Measurements from ENCODE around the gene IGF2BP1.

Gene IGF2BP1

DNA sequence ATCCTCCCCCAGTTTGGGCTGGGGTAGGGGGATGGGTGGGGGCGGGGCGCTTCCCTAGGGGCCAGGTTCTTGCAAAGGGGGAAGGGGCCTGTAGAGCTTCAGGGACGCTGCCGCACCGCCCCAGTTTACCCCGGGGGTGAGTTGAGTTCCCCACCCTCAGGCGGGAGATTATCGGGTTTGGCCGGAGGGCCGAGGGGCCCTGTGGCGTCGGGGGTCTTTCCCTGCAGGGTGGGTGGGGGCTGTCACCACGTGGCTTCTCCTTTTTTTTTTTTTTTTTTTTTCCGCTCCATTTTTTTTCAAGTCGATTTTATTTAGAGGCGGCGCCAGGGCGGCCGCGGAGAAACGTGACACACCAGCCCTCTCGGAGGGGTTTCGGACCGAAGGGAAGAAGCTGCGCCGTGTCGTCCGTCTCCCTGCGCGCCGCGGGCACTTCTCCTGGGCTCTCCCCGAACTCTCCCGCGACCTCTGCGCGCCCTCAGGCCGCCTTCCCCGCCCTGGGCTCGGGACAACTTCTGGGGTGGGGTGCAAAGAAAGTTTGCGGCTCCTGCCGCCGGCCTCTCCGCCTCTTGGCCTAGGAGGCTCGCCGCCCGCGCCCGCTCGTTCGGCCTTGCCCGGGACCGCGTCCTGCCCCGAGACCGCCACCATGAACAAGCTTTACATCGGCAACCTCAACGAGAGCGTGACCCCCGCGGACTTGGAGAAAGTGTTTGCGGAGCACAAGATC is at the start of gene IGF2BP1:
TSS of gene IGF2BP1 (plus strand) at position 283 of the 724 bp plus-strand sequence. CDS start at position 644, 361 bp downstream.
- DNase-seq (ENCODE audit: low read depth): no peak

DNA sequence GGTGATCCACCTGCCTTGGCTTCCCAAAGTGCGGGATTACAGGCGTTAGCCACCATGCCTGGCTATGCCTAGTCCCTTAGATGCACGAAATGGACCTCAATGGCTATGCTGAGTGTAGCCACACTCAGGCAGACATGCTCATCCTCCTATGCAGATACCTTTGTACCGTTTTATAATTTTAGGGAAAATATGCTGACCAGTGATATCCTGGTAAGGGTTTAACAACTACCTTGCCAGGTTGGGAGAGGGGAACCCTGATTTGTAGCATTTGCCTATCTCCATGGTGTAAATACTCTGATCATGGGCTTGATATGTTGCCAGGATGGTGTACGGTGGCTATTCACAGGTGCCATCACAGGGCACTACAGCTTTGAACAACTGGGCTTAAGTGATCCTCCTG is 45.6 kb upstream of the IGF2BP1 start:
- no peak for DNase-seq (ENCODE audit: low read depth)

DNA sequence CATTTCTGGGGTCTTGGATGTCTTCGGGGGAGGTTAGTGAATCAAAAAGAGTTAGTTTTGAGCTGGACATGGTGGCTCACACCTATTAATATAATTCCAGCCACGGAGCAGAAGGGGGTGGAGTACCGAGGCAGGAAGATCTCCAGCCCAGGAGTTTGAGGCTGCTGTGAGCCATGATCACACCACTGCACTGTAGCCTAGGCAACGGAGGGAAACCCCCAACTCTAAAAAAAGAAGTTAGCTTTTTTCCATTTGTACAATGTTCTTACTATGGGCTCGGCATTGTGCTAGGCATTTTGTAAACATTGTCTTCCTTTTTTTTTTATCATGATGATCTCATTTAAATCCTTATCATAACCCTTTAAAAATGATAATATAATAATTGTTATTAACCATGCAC is 44.3 kb upstream of the IGF2BP1 start:
- no peak for DNase-seq (ENCODE audit: low read depth)

DNA sequence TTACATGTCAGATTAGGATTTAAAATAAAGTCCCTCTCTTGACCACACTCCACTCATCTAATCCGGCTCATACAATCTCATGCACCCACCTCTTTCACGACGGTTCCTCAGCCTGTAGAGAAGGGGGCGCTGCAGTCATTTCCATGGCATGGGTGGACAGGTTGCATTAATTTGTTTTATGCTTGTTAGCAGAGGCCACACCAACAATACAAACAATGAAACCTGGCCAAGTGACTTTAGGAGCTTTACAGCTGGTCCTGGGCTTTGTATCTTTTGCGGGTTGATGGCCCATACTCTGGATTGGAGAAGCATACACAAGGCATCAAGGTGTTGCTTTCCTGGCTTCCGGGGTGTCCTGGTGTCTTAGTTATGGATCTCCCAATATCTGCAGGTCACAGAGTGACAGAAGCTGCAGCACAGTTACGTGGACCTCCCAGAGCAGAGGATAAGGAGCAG is 42.9 kb upstream of the IGF2BP1 start:
- no peak for DNase-seq (ENCODE audit: low read depth)

DNA sequence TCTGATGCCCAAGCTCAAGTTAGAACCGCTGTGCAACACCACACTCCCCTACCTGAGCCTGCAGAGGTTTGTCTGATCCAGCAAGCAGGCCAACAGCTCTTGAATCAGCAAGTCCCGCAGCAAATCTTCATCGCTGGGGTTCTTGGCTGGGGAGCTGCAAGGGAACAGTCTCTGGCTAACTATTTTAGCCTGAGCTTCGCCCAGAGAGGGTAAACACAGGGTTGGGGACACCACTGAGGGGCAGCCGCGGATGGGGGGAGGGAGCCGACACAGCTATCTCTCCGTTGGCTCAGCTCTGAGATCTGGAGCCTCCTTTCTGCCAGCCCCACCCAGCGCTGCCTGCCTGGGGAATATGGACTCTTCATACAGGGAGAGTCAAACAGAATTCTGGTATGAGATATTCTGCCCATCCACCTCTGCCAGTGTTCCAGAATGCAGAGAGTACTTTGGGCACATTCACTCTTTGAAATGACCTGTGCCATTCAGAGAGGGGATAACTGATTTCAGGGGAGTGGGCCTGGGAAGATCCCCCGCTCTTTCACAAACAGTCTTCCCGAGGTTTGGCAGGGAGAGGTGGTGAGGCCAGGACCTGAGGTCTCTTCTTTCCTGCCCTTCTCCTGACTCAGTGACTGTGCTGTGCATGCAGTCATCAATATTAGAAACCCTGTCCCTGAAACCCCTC is 36.2 kb upstream of the IGF2BP1 start:
- no peak for DNase-seq (ENCODE audit: low read depth)

DNA sequence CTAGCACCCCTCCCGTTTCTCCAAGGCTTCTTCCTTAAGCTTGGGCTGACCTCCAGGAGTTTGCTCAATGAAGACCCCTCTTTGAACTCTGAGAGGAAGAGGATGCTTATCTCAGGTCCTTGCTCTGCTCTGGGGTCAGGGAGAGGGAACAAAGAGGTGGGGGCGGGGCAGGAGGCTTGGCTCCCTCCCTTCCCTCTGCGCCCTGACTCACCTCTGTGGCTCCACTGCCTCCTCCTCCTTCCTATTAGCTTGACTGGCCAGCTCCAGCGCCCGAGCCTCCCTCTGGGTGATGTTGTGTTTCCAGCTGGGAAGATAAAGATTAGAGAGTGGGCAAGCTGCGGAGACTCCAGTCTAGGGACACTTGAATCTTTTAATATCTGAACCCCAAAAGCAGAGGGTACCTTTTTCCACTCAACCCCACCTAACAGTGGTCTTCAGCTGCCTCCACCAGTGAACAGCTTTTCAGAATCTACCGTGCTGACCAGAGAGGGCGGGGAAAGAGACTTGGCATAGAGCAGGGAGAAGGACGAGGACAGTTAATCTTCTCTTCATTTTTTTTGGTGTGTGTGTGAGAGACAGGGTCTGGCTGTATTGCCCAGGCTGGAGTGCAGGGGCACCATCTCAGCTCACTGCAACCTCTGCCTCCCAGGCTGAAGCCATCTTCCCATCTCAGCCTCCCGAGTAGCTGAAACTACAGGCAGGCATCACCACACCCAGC is 35.5 kb upstream of the IGF2BP1 start:
- DNase-seq (ENCODE audit: low read depth): no peak

DNA sequence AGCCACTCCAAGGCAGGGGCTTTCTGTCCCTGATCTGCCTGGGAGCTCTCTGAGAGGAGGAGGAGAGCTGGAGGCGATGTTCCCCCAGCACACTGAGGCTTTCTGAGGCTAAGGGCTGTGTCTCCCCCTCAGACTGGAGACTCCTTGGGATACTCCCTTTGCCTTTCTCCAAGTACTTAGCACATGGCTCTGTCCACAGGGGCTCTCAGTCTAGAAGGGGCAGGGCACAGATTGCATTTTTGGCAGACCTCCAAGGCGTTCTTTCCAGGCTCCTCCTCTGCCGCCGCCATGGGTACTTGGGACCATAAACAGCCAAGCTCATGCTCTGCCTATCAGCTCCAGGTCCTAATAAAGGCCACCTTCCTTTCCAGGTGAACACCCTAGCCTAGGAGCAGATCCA is 27.0 kb upstream of the IGF2BP1 start:
- DNase-seq (ENCODE audit: low read depth): no peak

DNA sequence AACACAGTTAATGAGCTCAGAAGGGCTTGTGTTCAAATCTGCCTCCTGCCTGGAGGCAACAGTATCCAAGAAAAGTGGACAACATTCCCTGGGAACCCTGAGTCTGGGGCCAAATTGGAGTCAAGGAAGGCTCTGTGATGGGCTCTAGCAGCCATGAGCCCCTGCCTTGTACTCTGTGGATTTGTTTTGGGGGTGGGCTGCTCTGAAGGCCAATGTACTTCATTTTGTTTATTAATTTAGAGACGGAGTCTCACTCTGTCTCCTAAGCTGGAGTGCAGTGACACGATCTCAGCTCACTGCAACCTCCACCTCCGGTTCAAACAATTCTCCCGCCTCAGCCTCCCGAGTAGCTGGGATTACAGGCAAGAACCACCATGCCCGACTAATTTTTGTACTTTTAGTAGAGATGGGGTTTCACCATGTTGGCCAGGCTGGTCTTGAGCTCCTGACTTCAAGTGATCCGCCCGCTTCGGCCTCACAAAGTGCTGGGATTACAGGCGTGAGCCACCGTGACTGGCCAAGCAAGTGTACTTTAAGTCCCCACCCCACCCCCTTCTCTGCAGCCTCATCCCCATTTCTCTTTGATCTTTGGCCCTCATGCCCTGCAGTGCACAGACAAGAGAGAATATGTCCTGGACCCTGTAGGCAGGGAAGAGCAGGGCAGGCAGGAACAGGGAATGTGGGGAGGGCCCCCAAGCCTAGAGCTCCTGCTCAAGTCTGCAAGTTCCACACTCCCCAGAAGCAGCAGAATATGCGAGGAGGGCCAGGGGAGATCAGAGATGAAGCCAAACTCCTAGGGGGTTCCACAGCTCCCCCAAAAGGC is 26.1 kb upstream of the IGF2BP1 start:
- DNase-seq (ENCODE audit: low read depth): no peak

DNA sequence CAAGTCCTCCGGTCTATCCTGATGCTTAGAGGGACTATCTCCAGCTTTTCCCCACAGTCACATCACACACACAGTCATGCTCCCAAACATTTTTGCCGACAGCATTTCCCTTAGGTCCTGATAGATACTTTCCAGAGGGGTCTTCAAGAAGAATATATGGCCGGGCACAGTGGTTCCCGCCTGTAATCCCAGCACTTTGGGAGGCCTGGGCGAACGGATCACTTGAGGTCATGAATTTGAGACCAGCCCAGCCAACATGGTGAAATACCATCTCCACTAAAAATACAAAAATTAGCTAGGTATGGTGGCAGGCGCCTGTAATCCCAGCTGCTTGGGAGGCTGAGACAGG is 24.5 kb upstream of the IGF2BP1 start:
- no peak for DNase-seq (ENCODE audit: low read depth)

DNA sequence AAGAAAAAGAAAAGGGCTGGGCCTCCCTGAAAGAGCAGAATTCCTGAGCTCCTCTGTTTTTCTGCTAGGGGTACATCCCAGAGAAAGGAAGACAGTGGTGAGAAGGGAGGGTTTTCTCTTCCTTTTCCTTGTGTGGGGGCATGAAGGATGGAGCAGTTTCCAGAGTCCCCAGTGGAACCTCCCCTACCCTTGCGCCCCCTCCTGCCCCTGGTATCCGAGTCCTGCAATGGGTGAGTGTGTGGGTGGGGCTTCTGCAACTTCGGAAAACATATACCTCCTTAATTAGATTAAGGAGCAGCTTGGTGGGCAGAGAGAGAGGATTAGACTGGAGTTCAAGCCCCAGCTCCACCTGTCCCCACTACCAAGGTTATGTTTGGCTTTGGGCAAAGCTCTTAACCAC is 23.4 kb upstream of the IGF2BP1 start:
- no peak for DNase-seq (ENCODE audit: low read depth)

DNA sequence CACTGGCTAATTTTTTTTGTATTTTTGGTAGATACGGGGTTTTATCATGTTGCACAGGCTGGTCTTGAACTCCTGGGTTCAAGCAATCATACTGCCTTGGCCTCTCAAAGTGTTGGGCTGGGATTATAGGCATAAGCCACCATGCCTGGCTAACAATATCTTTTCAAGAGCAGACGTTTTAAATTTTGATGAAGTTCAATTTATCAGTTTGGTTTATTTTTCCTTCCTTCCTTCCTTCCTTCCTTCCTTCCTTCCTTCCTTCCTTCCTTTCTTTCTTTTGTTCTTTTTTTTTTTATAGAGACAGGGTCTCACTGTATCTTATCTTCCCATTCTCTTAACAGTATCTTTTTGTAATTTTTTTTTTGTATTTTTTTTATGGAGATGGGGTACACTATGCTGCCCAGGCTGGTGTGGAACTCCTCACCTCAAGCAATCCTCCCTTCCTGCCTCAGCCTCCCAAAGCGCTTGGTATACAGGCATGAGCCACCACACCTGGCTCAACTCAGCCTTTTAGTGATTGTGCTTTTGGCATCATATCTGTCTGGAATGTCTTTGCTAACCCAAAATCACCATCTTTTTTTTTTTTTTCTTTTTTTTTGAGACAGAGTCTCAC is 15.2 kb upstream of the IGF2BP1 start:
- no peak for DNase-seq (ENCODE audit: low read depth)

DNA sequence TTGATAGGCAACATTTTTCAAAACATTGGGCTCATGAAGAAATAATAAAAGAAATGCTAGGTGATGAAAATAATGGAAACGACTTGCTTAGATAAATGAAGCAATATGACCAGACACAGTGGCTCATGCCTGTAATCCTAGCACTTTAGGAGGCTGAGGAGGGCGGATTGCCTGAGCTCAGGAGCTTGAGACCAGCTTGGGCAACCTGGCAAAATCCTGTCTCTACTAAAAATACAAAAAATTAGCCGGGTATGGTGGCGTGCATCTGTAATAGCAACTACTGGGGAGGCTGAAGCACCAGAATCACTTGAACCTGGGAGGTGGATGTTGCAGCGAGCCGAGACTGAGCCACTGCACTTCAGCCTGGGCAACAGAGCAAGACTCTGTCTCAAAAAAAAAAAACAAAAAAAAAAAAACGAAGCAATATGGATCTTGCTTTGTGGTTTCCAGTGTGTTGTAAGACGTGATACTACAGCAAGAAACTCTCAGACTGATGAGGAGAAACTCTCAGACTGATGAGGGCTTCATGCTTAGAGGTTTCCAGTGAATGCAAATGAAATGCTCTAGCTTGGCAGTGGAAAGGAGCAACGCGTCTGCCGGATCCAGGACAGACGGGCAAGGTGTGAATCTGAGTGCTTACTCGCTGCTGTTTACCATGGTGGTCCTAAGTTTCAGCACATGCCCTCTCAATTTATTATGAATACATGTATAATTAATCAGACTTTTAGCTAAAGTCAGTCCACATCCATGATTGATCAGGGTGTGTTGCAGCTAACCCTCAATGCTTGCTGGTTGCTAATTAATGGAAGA is 11.5 kb upstream of the IGF2BP1 start:
- DNase-seq (ENCODE audit: low read depth): no peak

DNA sequence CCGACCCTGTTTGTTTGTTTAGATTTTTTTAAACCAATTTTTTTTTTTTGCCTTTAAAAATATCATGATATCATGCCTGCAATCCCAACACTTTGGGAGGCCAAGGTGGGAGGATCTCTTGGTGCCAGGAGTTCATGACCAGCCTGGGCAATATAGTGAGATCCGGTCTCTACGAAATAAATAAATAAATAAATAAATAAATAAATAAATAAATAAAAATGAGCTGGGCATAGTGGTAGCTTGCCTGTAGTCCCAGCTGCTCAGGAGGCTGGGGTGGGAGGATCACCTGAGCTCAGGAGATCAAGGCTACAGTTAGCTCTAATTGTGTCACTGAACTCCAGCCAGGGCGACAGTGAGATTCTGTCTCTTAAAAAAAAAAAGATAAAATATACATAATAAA is 8.1 kb upstream of the IGF2BP1 start:
- no peak for DNase-seq (ENCODE audit: low read depth)

DNA sequence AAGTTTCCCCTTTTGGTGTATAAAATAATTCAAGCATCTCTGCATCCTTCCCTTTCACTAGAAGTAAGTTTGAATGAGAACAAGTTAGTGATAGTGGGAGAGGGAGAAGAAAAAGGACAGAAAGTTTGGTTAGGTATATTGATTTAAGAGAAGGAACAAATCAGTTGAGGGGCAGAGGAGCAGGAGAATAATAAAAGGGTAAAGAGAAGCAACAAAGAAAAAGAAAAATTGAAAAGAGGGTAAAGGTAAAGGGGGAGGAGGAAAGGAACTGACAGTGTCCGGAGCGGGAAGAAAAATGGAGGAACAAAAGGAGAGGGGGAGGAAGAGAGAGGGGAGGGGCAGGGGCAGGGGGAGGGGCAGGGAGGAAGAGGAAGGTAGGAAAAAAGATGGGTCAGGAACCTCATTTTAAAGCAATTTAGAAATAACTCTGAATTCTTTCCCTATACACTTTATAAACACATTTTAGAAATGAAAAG is 6.3 kb upstream of the IGF2BP1 start:
- no peak for DNase-seq (ENCODE audit: low read depth)

DNA sequence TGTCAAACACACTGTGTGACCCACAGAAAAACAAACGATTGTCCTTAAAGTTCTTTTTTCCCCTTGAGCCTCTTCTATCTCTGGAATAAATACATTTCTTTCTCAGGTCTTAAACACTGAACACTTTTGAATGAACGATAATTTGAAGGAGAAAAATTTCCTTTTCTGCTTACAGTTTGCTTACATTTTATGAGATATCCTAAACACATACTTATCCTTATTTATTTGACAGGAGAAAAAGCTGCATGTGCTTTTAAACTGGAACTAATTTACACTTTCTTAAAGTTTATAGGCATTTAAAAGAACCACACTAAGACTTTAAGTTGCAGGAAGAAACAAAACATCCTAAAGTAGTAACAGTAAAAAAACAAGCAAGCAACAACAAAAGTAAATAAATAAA is 4.7 kb upstream of the IGF2BP1 start:
- DNase-seq (ENCODE audit: low read depth): no peak

DNA sequence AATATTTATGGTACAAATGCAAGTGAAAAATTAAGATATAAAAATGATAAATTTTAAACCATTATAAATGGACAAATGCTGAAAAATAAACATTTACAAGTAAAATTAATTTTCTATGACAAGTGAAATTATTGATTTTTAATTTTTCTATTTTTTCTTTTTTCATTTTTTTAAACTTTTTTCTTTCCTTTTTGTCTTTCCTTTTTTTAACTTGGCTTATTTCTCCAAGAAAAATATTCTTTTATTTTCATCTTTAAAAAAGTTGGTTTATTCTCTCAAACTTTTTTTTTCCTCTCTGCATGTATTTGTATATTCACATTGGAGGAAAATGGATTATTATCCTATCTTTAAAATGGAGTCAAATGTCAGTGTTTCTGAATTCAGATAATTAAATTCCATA is 3.9 kb upstream of the IGF2BP1 start:
- no peak for DNase-seq (ENCODE audit: low read depth)

DNA sequence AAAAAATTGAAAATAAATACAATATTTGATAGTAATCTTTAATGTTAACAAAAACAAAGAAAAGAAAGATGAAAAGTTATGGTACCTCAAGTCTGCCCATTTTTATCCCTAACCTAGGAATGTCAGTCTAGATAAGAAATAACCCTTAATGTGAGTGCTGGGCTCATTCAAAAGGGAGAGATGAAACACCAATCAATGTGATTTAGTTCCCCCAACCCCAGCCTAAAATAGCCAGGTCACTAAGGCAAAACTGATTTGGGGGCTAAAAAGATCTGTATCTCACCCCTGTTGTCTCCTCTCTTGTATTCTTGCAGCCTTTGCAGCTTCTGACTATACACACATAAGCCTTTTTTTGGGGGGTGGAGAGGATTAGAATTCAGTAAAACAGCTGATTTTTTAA is 3.2 kb upstream of the IGF2BP1 start:
- DNase-seq (ENCODE audit: low read depth): no peak

DNA sequence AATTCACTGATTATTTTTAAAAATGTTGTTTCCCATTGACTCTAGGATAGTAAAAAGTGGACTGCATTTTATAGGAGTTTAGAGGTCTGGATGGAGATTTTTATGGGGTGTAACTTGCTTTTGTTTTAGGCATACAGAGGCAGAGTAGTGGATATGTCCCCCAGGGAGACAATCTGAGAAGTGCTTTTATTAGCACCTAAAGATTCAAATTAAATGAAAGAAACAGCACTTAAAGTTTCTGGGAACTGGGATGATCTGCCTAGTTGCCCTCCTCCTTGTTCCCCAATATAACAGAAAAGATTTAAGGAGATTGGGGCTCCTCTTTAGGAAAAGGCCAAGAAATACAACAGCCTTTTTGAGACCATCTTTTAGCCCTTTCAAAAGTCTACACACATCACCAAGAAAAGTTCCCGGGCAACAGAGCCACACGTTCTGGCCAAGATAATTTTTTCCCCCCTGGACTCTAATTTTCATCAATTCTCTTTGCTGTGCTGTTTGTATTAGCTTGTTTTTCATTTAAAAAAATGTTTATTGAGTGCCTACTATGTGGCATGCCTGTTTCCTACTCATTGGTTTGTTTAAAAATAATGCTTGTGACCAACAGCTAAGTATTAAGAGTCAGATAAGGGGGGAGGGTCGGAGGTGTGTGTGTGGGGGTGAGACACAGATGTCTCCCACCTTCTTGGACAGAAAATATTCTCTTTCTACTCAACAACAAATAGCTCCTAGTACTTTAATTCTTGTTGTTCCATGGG is 2.5 kb upstream of the IGF2BP1 start:
- DNase-seq (ENCODE audit: low read depth): no peak

DNA sequence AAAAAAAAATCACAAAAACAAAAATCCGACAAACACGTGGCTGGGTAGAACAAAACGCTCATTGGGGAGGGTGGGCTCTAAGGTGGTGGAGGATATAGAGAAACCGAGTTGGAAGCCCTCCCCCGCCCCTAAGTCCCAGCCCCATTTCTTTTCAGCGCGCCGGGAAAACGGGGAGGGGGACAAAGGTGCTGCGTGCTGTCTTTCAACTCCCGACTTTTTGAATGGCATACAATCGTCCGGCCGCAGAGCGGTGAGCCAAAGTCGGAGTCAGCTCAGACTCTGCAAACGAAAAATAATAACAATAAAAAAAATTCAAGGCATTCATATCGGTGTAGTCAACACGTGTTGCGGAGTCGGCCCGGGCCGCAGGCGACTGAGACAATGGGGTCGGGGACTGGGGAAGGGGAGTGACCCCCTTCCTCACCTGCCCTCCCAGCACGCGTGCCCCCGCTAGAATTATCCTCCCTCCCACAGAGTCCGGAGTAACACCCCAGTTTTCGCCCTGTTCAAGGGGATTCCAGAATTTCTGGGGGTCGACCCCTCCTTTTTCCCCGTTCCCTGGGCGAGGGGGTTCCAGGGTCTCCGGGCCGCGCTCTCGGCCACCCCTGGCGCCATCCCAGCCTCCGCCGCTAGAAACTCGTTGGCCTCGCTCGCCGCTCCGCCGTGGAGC is 1.7 kb upstream of the IGF2BP1 start:
- DNase-seq (ENCODE audit: low read depth): no peak

Data from non-pigmented ciliary epithelial cell (primary cell).